HCT116 (cell line): ENCODE results near the gene EXOC4. TPM values are rescaled to one million over a fixed set of nuclear protein-coding genes. Genes with fewer than 3 reads are reported as not detected.

Source experiments
- ATAC-seq: fragments of 200-7000 bp; cut with Tn5 transposase; 2 replicates; pipeline ENCODE4 v1.9.1; 2020; ENCODE audit warnings: mild to moderate bottlenecking, moderate library complexity
- BruUV-seq: library from RNA; stranded (reverse); fragments of 400-500 nt; replicated peaks from 2 replicates; lab custom pipeline; 2021; lab: Mats Ljungman, UMichigan
- CTCF ChIA-PET: fragments of 300-600 bp; sonication (Branson Sonifier 250); formaldehyde crosslinking; loops from one replicate; lab custom pipeline; 2021; ENCODE audit warnings: antibody characterized with exemption; lab: Charles Lee
- POLR2A ChIA-PET: fragments of 300-600, 350-600 bp; sonication (Branson Sonifier 250); formaldehyde crosslinking; loops from one replicate; lab custom pipeline; 2021; ENCODE audit warnings: antibody characterized with exemption; lab: Charles Lee
- RAD21 ChIA-PET, 2 experiments: fragments of 300-600 bp; sonication (Branson Sonifier 250); formaldehyde crosslinking; loops; one replicate each; lab custom pipeline; 2023; ENCODE audit warnings: low total read pairs in 2 of 2; ENCODE audit not compliant: uncharacterized antibody in 2 of 2, unreplicated experiment in 2 of 2, low non-redundant PET in 1 of 2; lab: Charles Lee
- DNase-seq: peaks from one replicate; pipeline ENCODE4 v3.0.0-alpha.2; 2010; ENCODE audit warnings: low read depth, low spot score
- H2AFZ ChIP-seq: fragments of 200-600 bp; shearing (Covaris generic), sonication (generic); 2 replicates; pipeline ENCODE4 v1.6.1; 2017; ENCODE audit warnings: low read depth, mixed run types, mixed read lengths, antibody characterized with exemption, low read length; ENCODE audit not compliant: poor library complexity, severe bottlenecking
- H3K27ac ChIP-seq: 2 replicates; pipeline ENCODE4 v1.5.1; 2012; ENCODE audit warnings: low read depth, low read length
- H3K27me3 ChIP-seq: fragments of 200-600 bp; sonication (generic); 2 replicates; pipeline ENCODE4 v1.6.1; 2016; ENCODE audit warnings: mixed run types, low read length, mixed read lengths; ENCODE audit not compliant: insufficient read depth
- H3K36me3 ChIP-seq, 2 experiments: fragments of 200-500 bp in 1 of 2; fragments of 200-600 bp in 1 of 2; sonication (Bioruptor generic) in 1 of 2; sonication (generic) in 1 of 2; 2 replicates each; pipeline versions ENCODE4 v1.5.1 to v1.6.1; 2014 to 2016; ENCODE audit warnings: low read length in 2 of 2, inconsistent platforms in 1 of 2, mixed read lengths in 1 of 2, mixed run types in 1 of 2; ENCODE audit not compliant: insufficient read depth in 2 of 2, control insufficient read depth in 1 of 2
- H3K4me1 ChIP-seq, 2 experiments: fragments of 200-600 bp in 1 of 2; sonication (generic) in 1 of 2; 2 replicates each; pipeline versions ENCODE4 v1.5.1 to v1.6.1; 2012 to 2017; ENCODE audit warnings: low read length in 2 of 2, inconsistent platforms in 1 of 2, mild to moderate bottlenecking in 1 of 2, mixed read lengths in 1 of 2, mixed run types in 1 of 2, moderate library complexity in 1 of 2; ENCODE audit not compliant: insufficient read depth in 2 of 2, control insufficient read depth in 1 of 2
- H3K4me2 ChIP-seq: fragments of 200-600 bp; sonication (generic); 2 replicates; pipeline ENCODE4 v1.6.1; 2017; ENCODE audit warnings: mixed run types, low read length, mixed read lengths
- H3K4me3 ChIP-seq, 2 experiments: fragments of 200-600 bp in 1 of 2; sonication (generic) in 1 of 2; replicated peaks in 1 of 2; 2 replicates each; pipeline ENCODE4 v1.5.1; 2011 to 2016; ENCODE audit warnings: low read length in 2 of 2, control low read depth in 1 of 2, low read depth in 1 of 2, mild to moderate bottlenecking in 1 of 2, mixed read lengths in 1 of 2, mixed run types in 1 of 2
- H3K79me2 ChIP-seq: fragments of 200-600 bp; sonication (generic); 2 replicates; pipeline ENCODE4 v1.6.1; 2017; ENCODE audit warnings: mild to moderate bottlenecking, mixed run types, low read length, moderate library complexity, mixed read lengths; ENCODE audit not compliant: insufficient read depth
- H3K9ac ChIP-seq: fragments of 200-600 bp; sonication (generic); 2 replicates; pipeline ENCODE4 v1.6.1; 2016; ENCODE audit warnings: low read length, mixed read lengths
- H3K9me2 ChIP-seq: fragments of 200-600 bp; sonication (generic), shearing (Covaris generic); 2 replicates; pipeline ENCODE4 v1.6.1; 2017; ENCODE audit warnings: mixed run types, mild to moderate bottlenecking, moderate library complexity; ENCODE audit not compliant: insufficient read depth
- H3K9me3 ChIP-seq, 2 experiments: fragments of 200-500 bp in 1 of 2; fragments of 200-600 bp in 1 of 2; sonication (Bioruptor generic) in 1 of 2; sonication (generic) in 1 of 2; 2 replicates each; pipeline ENCODE4 v1.6.1; 2014 to 2017; ENCODE audit warnings: low read length in 2 of 2, mixed read lengths in 2 of 2, inconsistent platforms in 1 of 2, low read depth in 1 of 2, mild to moderate bottlenecking in 1 of 2, mixed run types in 1 of 2, moderate library complexity in 1 of 2; ENCODE audit not compliant: control insufficient read depth in 1 of 2, insufficient read depth in 1 of 2
- H4K20me1 ChIP-seq: fragments of 200-600 bp; sonication (generic), shearing (Covaris generic); 2 replicates; pipeline ENCODE4 v1.6.1; 2017; ENCODE audit warnings: mixed run types, mild to moderate bottlenecking, moderate library complexity; ENCODE audit not compliant: insufficient read depth
- CEBPB ChIP-seq: IDR thresholded peaks from 2 replicates; pipeline ENCODE4 v1.6.1; 2012; ENCODE audit warnings: low read depth
- EGR1 ChIP-seq: IDR thresholded peaks from 2 replicates; pipeline ENCODE4 v1.6.1; 2012; ENCODE audit warnings: low read depth
- EZH2phosphoT487 ChIP-seq: fragments of 200-600 bp; IDR thresholded peaks from 2 replicates; pipeline ENCODE4 v1.6.1; 2018; ENCODE audit warnings: antibody characterized with exemption, borderline replicate concordance
- POLR2A ChIP-seq: IDR thresholded peaks from 2 replicates; pipeline ENCODE4 v1.7.0; 2011; ENCODE audit warnings: borderline replicate concordance; ENCODE audit not compliant: insufficient read depth, insufficient read length; ENCODE audit errors: extremely low read depth
- POLR2AphosphoS5 ChIP-seq: IDR thresholded peaks from 2 replicates; pipeline ENCODE4 v1.6.1; 2011; ENCODE audit warnings: mild to moderate bottlenecking, low read depth, low read length, moderate library complexity
- RAD21 ChIP-seq: IDR thresholded peaks from 2 replicates; pipeline ENCODE4 v1.6.1; 2012; ENCODE audit warnings: low read depth, mild to moderate bottlenecking
- SIN3A ChIP-seq: IDR thresholded peaks from 2 replicates; pipeline ENCODE4 v1.6.1; 2012; ENCODE audit warnings: low read depth
- SRF ChIP-seq: IDR thresholded peaks from 2 replicates; pipeline ENCODE4 v1.6.1; 2012; ENCODE audit warnings: low read depth
- TCF7L2 ChIP-seq: IDR thresholded peaks from 2 replicates; pipeline ENCODE4 v1.7.0; 2011; ENCODE audit warnings: borderline replicate concordance, inconsistent platforms; ENCODE audit not compliant: insufficient read depth, insufficient read length; ENCODE audit errors: extremely low read depth
- YY1 ChIP-seq: IDR thresholded peaks from 2 replicates; pipeline ENCODE4 v1.6.1; 2011; ENCODE audit warnings: low read length, low read depth, moderate library complexity, mild to moderate bottlenecking; ENCODE audit not compliant: insufficient replicate concordance; ENCODE audit errors: extremely low read depth
- ZFX ChIP-seq: fragments of 450-650 bp; IDR thresholded peaks from 2 replicates; pipeline ENCODE4 v1.6.1; 2017
- ZNF274 ChIP-seq: fragments of 200-500 bp; sonication (Bioruptor generic); IDR thresholded peaks from 2 replicates; pipeline ENCODE4 v1.6.1; 2014; ENCODE audit warnings: mild to moderate bottlenecking, low read depth, low read length, inconsistent platforms
- intact Hi-C: fragments of 100-400 bp; cut with micrococcal nuclease; formaldehyde crosslinking; loops from 2 replicates; pipeline ENCODE4 v1.10.0; 2022
- total RNA-seq: library from RNA; stranded (reverse); gene quantifications from one replicate; pipeline ENCODE4 v1.2.1, GENCODE V29; 2021; ENCODE audit not compliant: unreplicated experiment
- TF ChIP-seq, protein P1 (sequence below): IDR thresholded peaks from 2 replicates; pipeline ENCODE4 v1.6.1; 2012
- TF ChIP-seq, protein P2 (sequence below): IDR thresholded peaks from 2 replicates; pipeline ENCODE4 v1.6.1; 2012

The EXOC4 gene
- total RNA-seq, 1 experiment from 2014 or later: 40.3 TPM

DNA sequence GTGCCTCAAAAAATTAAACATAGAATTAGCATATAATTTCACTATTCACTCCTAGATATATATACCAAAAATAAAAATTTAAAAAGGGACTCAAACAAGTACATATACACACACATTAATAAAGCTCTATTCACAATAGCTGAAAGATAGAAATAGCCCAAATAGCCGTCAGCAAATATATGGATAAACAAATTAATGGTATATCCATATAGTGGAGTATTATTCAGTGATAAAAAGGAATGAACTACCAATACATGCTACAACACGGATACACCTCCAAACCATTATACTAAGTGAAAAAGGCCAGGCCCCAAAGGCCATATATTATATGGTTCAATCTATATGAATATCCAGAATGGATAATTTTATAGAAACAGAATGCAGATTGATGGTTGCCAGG is 459.7 kb downstream of the EXOC4 start:
- H3K4me2 ChIP-seq: no peak overlapping the region
- ChIA-PET CTCF (no interaction called here), POLR2A (no interaction called here), RAD21 (interaction anchor here in 1 of 2 experiments (0.7 kb wide), 1 partner anchor 566 kb away, joined by 4 read pairs; no protein-coding TSS in a partner anchor)
- intact Hi-C loops: loop anchor here (5.0 kb wide), 1 partner anchor 1955 kb away; no protein-coding TSS in a partner anchor
- no peak overlapping the region for H3K4me3 ChIP-seq
- H3K79me2 ChIP-seq: no peaks in the 10 kb centered on the region
- DNase-seq (no peak), ATAC-seq (no peak)
- no peak overlapping the region for H3K27ac ChIP-seq
- BruUV-seq: no TSS peak
- H3K36me3 ChIP-seq: no peaks in the 10 kb centered on the region
- no peaks in the 10 kb centered on the region for H3K4me1 ChIP-seq
- TF ChIP-seq RAD21: no peak
- no peak for TF ChIP-seq EGR1
- no peak for TF ChIP-seq EZH2phosphoT487
- TF ChIP-seq ZFX: no peak
- no peak for TF ChIP-seq YY1
- no peak for TF ChIP-seq ZNF274
- TF ChIP-seq, protein P1, sequence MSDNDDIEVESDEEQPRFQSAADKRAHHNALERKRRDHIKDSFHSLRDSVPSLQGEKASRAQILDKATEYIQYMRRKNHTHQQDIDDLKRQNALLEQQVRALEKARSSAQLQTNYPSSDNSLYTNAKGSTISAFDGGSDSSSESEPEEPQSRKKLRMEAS: no peak
- TF ChIP-seq, protein P2, sequence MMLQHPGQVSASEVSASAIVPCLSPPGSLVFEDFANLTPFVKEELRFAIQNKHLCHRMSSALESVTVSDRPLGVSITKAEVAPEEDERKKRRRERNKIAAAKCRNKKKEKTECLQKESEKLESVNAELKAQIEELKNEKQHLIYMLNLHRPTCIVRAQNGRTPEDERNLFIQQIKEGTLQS: no peak
- no peak for TF ChIP-seq SIN3A
- TF ChIP-seq TCF7L2: no peak
- no peak for TF ChIP-seq POLR2AphosphoS5
- no peak for TF ChIP-seq CEBPB
- no peak for TF ChIP-seq SRF
- no peak for TF ChIP-seq POLR2A
- no peaks in the 10 kb centered on the region for H4K20me1 ChIP-seq
- H3K9me3 ChIP-seq: no peaks in the 10 kb centered on the region
- H3K9ac ChIP-seq: no peak overlapping the region
- H3K27me3 ChIP-seq: no peaks in the 10 kb centered on the region
- no peaks in the 10 kb centered on the region for H3K9me2 ChIP-seq
- no peak overlapping the region for H2AFZ ChIP-seq
